Activated CD4-positive, alpha-beta T cell treated with anti-CD3 and anti-CD28 coated beads, Interleukin-2, Interleukin-6, amounts not matched to agents 100 ng/mL and 50 ng/mL, durations not matched to agents 16 hours and 8 hours (primary cell): ENCODE data around the gene SH3PXD2B.
A peak's percentile ranks its signal among the peaks of the same experiment; 100 is the strongest.
"Not testable (repeated sequence)": the region's sequence is repeated elsewhere in the genome, so short reads cannot be mapped to it uniquely, and the experiment has no call there.

Experiments
- DNase-seq: peaks from one replicate; pipeline ENCODE4 v3.0.0-alpha.2; 2020

The SH3PXD2B gene

DNA sequence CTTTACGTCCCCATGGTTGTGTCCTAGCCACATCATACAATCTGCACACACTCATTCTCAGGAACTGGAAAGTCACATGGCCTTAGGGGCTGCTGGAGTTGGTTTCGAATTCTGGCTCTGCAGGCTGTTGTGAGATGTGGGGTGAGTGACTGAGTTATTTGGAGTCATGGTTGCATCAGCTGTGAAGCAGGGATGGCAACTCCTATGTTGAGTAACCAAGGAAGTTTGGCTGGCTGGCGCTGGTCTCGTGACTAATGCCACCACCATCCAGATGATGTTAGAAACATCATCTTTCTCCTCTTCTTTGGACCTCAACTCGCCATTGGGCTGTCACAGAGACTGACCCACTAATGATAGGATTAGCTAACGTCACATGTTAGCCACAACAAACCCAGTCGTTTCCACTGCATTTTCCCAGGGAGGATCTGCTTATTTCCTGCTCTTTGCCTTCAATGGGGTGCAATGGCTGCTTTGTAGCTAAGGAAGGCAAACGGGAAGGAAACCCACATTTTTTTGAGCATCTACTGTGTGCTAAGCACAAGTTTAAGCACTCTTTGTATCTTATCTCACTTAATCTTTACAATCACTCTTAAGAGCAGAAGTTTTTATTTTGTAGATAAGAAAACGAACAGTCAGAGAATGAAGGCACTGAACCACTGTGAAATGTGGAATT, 92.6 kb downstream of the SH3PXD2B start:
- DNase-seq, result peak; percentile 94

DNA sequence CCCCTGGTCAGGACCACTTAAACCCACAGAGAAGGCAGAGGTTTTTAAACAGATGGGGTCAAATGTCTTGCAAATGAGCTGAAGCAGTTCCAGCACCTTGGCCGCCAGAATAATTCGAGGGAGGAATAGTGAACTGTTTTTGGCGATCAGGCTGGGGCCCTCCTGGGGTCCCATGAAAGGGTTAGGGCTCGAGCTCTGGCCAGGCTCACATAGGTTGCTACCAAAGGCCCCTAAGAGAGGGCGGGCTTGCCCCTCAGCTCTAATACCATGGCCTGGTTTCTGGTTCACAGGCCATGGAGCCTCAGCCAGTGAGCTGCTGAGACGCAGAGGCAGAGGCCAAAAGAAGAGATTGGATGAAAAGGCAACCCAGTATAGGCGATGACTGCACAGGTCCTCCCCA, 96.0 kb downstream of the SH3PXD2B start:
- DNase-seq, result no peak

DNA sequence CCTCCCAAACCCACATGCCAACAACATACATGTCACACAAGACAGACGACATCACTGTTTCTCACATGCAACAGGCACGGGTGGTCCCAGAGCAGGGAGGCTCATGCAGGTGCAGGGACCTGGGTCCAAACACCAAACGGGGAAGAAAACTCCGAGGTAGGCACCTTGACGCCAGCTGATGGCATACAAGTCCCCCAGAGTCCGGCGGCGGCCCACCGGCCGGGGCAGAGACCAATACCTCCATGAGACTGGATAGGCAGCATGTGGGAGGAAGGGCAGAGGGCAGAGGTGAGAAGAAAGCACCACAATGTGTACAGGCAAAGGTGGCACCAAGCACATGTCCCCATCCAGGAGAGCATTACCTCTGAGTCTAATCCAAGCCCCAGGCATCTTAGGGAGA, 97.8 kb downstream of the SH3PXD2B start:
- DNase-seq, result no peak

DNA sequence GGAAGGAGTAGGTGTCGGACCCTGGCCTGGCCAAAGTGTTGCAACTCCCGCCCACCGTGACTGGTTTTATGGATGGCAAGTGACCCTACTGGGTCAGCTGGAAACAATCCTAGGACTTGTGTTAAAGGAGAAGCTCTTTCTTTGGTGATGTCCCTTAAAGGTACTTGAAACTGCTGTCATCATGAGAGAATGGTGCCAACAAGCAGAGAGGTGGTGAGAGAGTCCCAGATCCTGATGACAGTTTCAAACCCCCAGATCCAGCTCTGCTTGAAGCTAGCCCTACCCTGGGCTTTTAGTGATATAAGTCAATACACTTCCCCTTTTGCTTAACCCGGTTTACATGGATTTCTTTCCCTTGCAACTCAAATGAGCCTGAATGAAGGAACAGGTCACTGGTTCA, 98.3 kb downstream of the SH3PXD2B start:
- DNase-seq, result no peak

DNA sequence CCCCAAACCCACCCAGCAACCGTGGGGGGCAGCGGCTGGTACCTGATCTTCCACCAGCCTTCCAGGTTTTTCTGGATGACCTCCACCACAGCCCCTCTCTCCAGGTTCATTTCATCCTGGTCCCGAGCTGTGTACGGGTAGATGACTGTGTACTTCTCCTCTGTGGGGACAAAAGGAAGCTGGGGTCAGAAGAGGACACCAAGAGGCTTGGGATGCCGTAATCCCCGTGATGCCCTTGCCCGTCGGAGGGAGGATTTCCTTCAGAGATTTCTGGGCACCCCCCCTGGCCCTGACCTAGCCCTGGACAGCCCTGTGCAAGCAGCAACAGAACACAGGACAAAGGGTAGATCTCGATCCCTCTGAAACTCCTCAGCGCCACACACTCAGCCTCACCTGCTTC, 100.5 kb downstream of the SH3PXD2B start:
- no peak for DNase-seq

DNA sequence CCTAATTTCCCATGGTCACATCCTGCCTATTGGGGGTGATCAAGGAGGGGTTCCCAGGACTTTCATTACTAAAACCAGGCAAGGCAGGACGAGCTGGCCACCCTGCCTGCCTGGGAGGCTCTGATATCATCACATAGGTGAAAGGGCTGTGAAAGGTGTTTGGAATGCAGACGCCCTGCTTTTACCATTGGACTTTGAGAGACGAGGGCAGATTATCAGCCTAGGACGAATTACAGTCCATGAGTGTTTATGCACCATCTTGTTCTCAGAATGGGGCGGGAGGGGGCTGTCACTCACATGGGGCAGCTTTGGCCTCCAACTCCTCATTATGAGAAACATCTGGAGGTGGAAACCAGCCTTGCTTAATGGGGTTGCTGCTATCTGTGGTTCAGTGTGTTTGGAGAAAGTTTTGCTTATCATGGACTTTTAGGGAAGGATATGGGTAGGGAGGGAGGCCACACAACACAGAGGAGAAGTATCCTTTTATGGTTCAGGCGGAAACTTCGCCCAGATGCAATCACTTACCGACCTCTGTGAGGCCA, 101.0 kb downstream of the SH3PXD2B start:
- DNase-seq, result no peak

DNA sequence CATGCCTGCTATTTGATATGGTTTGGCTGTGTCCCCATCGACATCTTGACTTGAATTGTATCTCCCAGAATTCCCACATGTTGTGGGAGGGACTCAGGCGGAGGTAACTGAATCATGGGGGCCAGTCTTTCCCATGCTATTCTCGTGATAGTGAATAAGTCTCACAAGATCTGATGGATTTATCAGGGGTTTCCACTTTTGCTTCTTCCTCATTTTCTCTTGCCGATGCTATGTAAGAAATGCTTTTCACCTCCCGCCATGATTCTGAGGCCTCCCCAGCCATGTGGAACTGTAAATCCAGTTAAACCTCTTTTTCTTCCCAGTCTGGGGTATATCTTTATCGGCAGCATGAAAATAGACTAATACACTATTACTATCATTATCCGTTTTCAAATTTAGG, 101.8 kb downstream of the SH3PXD2B start:
- DNase-seq, result not testable (repeated sequence)

DNA sequence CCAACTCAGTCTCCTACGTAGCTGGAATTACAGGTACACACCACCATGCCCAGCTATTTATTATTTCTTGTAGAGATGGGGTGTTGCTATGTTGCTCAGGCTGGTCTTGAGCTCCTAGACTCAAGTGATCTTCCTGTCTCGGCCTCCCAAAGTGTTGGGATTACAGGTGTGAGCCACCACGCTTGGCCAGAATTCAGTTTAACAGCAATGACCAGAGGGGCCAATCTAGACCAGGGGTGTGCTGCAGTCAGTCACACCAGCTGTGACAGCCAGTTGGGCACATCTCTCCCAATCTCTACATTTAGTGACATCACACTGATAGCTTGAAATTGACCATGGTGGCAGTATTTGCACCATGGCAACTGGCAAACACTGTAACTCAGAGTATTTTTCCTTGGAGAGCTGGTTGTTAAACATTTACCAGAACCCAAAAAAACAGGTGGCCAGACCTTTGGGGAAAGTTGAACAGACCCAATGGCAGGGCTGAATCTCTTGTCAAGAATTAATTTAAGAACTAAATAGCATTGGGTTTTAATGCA, 103.0 kb downstream of the SH3PXD2B start:
- no peak for DNase-seq

DNA sequence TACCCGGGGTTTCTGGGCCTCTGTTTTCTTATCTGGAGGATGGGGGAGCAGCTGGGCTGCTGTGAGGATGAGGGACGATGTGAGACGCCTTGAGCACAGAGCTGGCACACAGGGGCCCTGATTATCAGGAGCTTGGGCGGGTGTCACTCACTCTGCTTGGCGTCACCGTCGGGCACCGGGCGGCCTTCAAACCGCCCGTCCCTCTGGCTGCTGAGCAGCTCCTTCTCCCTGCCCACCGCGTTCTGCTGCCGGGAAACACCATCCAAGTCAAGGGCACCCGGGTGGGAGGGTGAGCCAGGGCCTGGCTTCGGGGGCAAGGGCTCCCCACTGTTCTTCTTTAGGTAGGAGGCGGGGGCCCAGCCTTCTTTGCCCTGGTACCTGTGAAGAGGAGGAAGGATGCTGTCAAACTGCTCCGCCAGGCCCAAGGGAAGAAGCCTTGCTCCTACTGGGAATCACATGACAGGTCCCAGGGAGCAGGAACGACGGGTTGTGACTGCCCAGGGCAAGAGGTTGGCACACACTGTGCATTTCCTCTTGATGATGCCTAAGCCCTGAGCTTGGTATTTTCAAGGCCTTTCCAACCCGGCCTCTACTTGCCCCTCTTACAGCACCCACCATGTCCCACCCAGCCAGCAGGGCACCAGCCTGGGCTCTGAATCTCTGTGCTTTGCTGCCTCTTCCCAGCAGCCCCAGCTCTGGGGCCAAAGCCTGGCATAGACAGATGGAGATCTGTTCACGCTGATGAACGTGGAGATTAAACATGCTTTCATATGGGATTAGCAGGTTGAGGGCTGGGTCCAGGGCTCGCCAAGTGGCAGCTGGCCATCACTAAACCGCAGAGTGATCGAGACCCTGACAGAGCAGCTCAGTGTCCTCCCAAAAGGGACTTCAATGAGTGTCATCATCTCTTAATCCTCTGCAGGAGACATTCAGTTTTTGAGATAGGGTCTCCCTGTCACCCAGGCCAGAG, 103.8 kb downstream of the SH3PXD2B start:
- DNase-seq, result no peak

DNA sequence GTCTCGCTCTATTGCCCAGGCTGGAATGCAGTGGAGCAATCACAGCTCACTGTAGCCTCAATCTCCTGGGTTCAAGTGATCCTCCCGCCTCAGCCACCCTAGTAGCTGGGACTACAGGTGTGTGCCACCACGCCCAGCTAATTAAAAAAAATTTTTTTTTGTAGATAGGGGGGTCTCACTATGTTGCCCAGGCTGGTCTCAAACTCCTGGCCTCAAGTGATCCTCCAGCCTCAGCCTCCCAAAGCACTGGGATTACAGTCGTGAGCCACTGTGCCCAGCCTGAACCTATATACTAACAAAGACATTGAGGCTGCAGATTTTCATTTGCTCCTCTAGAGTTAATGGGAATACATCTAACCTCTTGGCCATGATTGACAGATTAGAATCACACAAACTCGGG, 105.6 kb downstream of the SH3PXD2B start:
- not testable (repeated sequence) for DNase-seq

DNA sequence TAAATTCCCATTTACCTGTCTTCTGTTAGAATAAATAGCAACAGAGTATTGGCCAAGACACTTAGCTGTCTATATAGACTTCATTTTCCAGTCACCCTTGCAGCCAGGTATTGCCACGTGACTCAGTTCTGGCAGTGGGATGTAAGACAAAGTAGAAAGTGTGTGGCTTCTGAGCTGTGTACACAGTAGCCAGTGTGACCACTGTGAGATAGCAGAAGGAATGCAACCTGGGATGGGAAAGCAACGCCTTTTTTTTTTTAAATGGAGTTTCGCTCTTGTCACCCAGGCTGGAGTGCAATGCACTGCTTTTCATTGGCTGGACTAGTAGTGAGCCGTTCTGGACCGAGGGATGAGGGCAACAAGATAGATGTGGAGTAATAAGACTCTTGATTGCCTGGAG, 106.2 kb downstream of the SH3PXD2B start:
- no peak for DNase-seq

DNA sequence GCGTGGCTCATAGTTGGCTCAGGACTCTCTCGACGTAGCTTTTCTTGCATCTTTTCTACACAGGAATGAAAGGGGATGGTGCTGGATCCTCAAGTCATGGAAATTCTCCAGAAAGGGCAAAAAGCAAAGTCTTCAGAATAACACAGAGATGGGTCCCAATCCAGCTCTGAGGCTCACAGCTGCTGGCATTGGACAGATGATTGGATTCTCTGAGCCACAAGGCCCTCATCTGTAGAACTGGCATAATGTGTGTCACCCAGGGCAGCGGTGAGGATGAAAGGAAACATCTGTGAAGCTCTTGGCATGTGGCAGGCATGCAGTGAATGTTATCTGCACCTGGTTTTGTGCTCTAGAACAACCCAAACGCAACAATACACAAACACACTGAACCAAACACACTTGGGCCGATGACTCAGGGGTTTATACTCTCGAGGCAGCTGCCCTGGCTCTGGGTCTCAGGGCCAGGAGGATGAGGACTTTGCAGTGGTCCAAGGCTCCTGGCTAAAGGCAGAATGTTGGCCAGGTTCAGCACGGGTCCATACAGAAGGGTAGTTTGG, 106.8 kb downstream of the SH3PXD2B start:
- no peak for DNase-seq

DNA sequence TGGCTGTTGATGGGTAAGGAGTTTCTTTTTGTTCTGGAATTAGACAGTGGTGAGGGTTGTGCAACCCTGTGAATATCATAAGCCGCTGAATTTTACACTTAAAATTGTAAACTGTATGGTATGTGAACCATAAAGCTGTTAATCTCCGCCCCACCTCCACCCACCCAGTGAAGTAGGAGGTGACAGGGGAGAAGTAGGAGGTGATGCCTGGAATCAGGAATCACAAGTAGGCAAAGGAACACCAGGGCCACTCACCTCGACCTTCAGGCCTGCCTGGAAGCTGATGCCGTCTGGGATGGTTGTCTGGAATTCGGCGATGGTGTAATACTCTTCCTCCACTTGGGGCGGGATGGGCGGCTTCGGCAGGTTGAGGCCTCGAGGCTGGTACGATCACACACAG, 108.4 kb downstream of the SH3PXD2B start:
- DNase-seq, result no peak

DNA sequence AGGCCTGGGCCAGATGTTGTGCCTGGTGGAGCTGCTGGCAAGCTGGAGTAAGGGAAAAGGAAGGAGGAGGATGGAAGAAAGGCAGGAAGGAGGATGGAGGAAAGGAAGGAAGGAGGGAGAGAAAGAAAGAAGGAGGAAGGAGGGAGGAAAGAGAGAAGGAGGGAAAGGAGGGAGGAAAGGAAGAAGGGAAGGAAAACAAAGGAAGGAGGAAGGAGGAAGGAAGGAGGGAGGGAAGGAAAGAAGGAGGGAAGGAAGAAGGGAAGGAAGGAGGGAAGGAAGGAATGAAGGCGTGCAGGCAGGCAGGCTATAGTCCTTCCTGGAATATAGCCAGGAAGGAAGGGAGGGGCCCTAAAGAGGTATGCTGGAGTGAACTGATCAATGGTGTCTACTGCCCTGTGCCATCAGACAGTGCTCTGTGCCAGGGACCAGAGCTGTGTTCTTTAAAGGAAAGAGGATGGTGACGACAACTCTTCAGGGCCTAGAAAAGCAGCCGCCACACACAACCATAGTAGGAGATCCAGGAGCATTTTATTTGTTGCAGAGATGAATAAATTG, 109.4 kb downstream of the SH3PXD2B start:
- DNase-seq, result no peak

DNA sequence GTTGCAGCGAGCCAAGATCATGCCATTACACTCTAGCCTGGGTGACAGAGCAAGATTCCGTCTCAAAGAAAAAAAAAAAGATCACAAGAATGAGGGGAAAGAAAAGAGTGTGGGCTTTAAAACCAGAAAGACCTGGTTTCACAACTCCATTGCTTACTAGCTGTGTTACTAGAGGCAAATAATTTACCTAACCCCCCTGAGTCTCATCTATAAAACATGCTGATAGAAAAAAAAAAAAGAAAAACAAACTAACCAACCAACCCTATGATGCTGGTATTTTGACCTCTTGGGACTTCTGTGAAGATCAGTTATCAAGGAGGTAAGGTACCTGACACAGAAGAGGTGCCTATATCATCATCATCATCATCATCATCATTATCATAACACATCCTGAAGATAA, 110.6 kb downstream of the SH3PXD2B start:
- DNase-seq, result no peak

DNA sequence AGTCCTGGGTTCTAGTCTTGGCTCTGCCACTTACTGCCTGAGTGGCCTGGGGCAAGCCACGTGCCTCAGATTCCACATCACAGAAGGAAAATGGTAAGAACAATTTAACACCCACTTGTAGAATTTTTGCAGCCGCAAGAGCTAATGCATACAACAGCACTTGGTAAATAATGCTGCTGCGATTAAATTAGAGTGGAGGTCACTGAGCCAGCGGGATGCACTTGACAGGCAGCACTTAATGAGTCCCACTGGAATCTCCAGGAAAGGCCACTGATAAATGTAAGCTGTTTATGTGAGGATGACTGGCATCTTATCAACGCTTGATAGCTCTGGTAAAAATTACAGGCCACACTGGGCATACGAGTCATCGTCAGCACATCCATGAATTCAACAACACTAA, 111.4 kb downstream of the SH3PXD2B start:
- no peak for DNase-seq

DNA sequence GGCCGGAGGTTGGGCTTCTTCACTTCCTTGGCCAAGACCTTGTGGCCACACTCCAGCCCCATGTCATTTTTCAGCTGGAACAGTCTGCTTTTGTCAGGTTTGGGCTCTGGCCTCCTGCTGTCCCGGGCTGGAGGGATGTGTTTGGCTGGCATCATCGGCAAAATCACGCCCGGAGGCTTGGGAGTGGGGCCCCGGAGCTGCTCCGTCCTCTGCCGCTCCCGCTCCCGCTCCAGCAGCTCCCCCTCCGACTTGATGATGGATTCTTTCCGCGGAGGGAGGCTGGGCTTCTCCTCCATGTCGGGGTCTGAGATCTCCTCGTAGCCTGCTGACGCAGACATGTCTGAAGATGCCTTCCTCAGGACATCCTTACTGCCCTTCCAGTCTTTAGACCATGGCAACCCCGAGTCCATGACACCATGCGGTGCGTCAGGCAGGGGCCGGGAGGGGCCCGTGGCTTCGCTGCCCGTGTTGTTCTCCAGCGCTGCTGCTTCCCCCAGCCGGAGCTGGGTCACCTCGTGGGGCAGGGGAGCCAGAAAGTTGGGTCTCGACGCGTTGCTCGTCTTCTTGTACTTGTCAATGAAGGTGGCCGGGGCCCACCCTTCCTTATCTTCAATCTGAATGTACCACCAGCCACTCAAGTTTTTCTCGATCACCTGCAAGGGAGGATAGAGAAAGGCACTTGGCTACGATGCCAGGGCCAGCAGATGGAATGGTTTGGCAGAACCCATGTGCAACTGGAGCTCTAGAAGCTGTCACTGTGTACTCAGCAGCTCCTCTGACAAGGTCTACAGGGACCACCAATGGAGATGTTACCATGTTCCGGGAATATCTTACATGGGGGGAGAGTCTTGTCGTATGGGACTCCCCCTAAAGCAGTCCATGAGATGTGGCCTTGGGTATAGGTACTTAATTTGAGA, 114.8 kb downstream of the SH3PXD2B start:
- no peak for DNase-seq

DNA sequence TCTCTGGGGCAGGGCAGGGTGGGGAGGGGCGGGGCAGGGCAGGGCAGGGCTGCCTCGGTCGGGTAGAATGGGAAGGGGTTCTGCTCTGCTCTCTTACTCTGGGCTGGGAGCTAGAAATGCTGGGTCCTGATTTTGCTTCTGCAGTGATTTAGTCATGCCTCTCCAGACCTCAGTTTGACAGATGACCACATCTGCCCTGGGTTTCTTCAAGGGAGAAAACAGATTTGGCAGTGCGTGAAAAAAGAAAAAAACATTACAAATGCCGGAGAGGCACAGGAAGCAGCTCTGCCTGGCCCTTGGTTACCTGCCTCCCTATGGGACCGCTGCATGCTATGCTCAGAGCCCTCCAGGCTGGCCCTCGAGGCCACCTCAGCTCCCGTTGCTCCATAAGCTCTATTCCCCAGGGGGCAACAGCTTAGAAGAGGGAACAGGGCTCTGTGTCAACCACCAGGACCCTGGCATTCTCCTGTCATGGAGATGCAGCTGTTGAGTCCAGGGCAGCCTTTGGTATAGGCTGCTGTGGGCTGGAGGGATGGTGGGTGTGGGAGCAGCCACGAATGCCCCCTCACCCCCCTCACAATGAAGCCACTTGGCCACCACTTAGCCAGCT, 117.5 kb downstream of the SH3PXD2B start:
- no peak for DNase-seq

DNA sequence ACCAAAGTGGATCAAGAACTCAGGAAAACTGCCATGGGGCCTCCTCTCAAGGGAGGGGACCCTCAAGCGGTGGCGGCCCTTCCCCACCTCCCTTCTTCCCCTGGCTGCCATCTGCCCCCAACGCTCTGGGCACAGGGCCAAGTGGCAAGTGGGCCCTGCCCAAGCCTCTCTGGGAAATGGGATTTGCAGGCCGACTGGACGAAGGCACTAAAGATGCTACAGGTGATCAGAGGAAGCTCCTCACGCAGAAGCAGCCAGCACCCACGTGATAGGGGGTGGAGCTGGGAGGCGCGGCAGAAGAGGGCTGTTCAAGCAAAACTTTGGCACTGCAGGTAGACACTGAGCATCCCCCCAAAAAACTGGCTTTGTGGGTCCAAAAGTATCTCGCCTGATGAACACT, 118.1 kb downstream of the SH3PXD2B start:
- no peak for DNase-seq

DNA sequence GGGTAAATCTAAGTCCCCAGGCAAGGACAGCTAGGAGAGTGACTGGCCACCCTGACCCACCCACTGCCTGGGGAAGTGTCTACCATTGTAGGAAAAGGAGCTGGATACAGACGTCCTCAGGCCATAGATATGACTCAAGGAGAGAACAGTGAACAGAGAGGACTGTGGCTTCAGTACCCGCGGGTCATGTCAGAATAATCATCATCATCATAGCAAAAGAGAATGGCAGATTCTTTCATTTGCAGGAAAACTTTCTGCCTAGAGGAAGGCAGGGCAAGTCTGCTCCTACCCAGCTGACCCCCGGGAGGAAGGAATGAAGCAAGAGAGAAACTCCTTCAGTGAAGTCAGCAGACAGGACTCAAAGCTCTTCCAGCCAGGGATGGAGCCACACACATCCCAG, 118.6 kb downstream of the SH3PXD2B start:
- DNase-seq, result no peak

DNA sequence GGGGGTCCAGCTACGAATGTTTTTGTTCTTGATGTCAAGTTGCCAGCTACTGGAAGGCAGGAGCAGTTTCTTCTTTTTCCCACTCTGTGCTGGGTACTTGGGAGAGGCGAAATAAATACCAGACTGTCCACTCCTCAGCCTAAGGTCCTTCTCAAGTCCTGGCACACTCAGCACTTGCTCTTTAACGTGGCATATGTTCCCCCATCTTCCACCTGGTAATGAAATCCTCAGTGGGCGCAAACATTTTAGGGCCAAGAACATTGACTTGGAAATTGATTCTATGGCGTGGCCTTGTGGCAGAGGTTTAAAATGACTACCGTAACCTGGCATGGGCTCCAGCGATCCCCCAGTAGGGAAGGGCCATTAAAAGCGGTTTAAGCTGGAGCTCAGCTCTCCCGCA, 119.7 kb downstream of the SH3PXD2B start:
- no peak for DNase-seq

DNA sequence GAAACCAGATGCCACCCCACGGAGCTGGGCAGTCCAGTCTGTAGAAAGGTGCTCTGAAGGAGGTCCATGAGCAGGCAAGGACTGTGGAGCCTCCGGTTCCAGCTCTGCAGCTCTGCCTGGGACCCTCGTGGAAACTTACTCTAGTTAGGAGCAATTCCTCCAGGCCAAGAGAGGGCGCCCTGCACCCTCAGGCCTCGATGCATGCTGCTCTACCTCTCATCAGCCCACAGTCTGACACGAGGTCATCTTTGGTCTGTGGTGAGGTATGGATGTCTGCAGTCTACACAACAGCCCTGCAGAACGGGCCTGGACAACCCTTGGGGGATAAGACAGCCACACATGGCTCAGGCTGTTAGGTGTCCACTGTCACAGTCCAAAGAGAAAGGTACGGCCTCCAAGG, 120.1 kb downstream of the SH3PXD2B start:
- DNase-seq, result peak; percentile 26
